OCI-LY3 (cell line): ENCODE results near the gene MTFR1L.

Experiments
- H2AFZ ChIP-seq: fragments of 200-600, 300-600 bp; shearing (Covaris generic); 2 replicates; pipeline ENCODE4 v1.6.0; 2014; ENCODE audit warnings: antibody characterized with exemption, low read depth, low read length
- H3K27ac ChIP-seq: fragments of 200-600, 300-600 bp; sonication (generic); 2 replicates; pipeline ENCODE4 v1.5.1; 2014; ENCODE audit warnings: mild to moderate bottlenecking, low read length, moderate library complexity, mixed read lengths
- H3K27me3 ChIP-seq: fragments of 200-600, 300-600 bp; sonication (generic); 2 replicates; pipeline ENCODE4 v1.6.1; 2014; ENCODE audit warnings: low read depth, low read length, mixed read lengths
- H3K36me3 ChIP-seq: fragments of 200-600, 300-600 bp; sonication (generic); replicated peaks from 2 replicates; pipeline ENCODE3; 2014; ENCODE audit warnings: low read depth, low read length, mixed read lengths
- H3K4me1 ChIP-seq: fragments of 300-600, 200-600 bp; sonication (generic); 2 replicates; pipeline ENCODE4 v1.6.1; 2014; ENCODE audit warnings: low read length, mixed read lengths
- H3K4me2 ChIP-seq: fragments of 200-600, 300-600 bp; sonication (generic); 2 replicates; pipeline ENCODE4 v1.6.1; 2014; ENCODE audit warnings: low read length, mixed read lengths
- H3K4me3 ChIP-seq: fragments of 300-600, 200-600 bp; sonication (generic); 2 replicates; pipeline ENCODE4 v1.5.1; 2014; ENCODE audit warnings: antibody characterized with exemption, mild to moderate bottlenecking, low read length, moderate library complexity
- H3K79me2 ChIP-seq: fragments of 300-600, 200-600 bp; shearing (Covaris generic); 2 replicates; pipeline ENCODE4 v1.6.1; 2014; ENCODE audit warnings: mild to moderate bottlenecking, low read length, mixed read lengths
- H3K9ac ChIP-seq: fragments of 300-600, 200-600 bp; shearing (Covaris generic); 2 replicates; pipeline ENCODE4 v1.6.0; 2014; ENCODE audit warnings: mild to moderate bottlenecking, low read length, moderate library complexity
- H3K9me3 ChIP-seq: fragments of 200-600, 300-600 bp; shearing (Covaris generic); 2 replicates; pipeline ENCODE4 v1.6.1; 2014; ENCODE audit warnings: low read length, mixed read lengths; ENCODE audit not compliant: insufficient read depth
- H4K20me1 ChIP-seq: fragments of 200-600, 300-600 bp; sonication (generic); 2 replicates; pipeline ENCODE4 v1.6.1; 2016; ENCODE audit warnings: low read length, mixed read lengths; ENCODE audit not compliant: insufficient read depth
- EZH2phosphoT487 ChIP-seq: fragments of 200-600 bp; shearing (Covaris generic); IDR thresholded peaks from 2 replicates; pipeline ENCODE4 v1.6.1; 2018; ENCODE audit warnings: antibody characterized with exemption, mixed run types, low read depth
- TF ChIP-seq, protein P1 (sequence below): fragments of 200-600, 300-600 bp; sonication (generic); IDR thresholded peaks from 2 replicates; pipeline ENCODE4 v1.5.1; 2014; ENCODE audit warnings: antibody characterized with exemption, low read length, low read depth

MTFR1L gene

DNA sequence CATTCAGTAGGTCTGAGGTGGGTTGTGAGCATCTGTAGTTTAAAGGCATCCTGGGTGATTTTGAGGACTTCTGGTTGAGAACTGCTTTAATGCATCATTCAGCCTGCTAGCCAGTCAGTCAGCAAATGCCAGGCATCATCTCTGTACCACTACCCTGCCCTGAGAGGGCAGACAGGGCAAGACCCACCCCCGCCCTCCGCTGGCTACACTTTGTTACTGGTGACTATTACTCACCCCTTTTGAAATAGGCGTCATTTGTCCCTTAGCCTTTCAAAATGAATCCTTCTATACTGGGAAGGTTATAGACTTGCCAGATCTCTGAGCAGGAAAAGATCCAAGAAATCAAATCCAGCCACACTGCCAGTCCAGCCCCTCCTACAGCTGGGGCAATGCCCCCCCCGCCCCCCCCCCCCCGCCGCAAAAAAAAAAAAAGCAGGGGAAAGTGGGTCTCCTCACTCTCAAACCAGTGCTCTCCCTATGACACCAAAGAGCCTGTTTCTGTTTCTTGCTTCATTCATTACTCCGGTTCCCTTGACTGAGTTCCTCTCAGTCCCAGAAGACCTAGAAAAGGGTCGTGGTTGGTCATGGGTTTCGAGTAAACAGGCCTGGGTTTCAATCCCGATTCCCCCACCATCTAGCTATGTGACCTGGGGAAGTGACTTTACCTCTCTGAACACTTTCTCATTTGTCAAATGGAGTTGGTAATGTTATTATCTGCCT is 15.3 kb upstream of the MTFR1L start:
- H3K4me3 ChIP-seq, result no peak overlapping the region
- H4K20me1 ChIP-seq, result no peaks in the 10 kb centered on the region
- no peak overlapping the region for H3K9ac ChIP-seq
- H3K9me3 ChIP-seq, result no peaks in the 10 kb centered on the region
- TF ChIP-seq EZH2phosphoT487, result no peak
- TF ChIP-seq, protein P1, sequence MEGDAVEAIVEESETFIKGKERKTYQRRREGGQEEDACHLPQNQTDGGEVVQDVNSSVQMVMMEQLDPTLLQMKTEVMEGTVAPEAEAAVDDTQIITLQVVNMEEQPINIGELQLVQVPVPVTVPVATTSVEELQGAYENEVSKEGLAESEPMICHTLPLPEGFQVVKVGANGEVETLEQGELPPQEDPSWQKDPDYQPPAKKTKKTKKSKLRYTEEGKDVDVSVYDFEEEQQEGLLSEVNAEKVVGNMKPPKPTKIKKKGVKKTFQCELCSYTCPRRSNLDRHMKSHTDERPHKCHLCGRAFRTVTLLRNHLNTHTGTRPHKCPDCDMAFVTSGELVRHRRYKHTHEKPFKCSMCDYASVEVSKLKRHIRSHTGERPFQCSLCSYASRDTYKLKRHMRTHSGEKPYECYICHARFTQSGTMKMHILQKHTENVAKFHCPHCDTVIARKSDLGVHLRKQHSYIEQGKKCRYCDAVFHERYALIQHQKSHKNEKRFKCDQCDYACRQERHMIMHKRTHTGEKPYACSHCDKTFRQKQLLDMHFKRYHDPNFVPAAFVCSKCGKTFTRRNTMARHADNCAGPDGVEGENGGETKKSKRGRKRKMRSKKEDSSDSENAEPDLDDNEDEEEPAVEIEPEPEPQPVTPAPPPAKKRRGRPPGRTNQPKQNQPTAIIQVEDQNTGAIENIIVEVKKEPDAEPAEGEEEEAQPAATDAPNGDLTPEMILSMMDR, result no peak
- peaks cover 27% of the 10 kb centered on the region for H3K4me1 ChIP-seq
- H2AFZ ChIP-seq, result no peak overlapping the region
- no peak overlapping the region for H3K4me2 ChIP-seq
- H3K79me2 ChIP-seq, result no peaks in the 10 kb centered on the region
- no peak overlapping the region for H3K27ac ChIP-seq
- no peaks in the 10 kb centered on the region for H3K36me3 ChIP-seq
- no peaks in the 10 kb centered on the region for H3K27me3 ChIP-seq

DNA sequence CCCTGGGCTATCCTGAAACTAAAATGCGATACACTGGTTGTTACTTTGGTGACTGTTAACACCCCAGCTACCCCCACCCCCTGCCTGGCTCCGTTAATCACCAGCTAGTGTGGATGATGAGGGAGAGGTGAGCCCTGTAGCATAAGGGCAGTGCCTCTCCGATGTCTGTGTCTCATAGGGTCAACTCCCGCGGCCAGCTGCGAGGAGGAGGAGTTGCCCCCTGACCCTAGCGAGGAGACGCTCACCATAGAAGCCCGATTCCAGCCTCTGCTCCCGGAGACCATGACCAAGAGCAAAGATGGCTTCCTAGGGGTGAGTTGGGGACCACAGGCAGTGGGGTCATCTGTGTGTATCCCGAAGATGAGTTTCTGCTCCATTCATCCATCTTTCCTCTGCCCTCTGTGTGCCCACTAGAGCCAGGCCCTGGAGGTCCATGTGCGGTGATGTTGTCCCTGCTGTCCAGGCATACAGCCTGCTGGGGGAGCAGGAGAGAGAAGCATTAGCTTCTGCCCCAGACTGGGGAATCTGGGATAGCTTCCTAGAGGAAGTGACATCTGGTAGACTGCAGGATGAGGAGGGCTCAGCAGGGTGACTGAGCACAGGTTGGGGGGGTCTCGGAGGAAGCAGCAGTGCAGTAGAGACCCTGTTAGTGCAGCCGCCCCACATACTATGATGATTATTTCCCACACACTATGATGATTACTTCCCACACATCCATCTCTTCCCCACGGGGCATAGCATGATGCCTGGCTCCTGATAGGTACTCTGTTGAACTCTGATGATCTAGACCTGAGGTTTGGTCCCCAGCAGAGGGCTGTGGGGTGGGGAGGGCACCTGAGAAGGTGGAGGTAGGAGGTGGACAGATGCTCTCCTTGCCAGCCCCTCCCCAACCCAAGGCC is 14.5 kb upstream of the MTFR1L start:
- no peak overlapping the region for H3K9ac ChIP-seq
- H3K9me3 ChIP-seq, result no peaks in the 10 kb centered on the region
- no peaks in the 10 kb centered on the region for H4K20me1 ChIP-seq
- H3K27ac ChIP-seq, result no peak overlapping the region
- H2AFZ ChIP-seq, result no peak overlapping the region
- peaks cover 33% of the 10 kb centered on the region for H3K4me1 ChIP-seq
- no peaks in the 10 kb centered on the region for H3K27me3 ChIP-seq
- no peak overlapping the region for H3K4me3 ChIP-seq
- H3K4me2 ChIP-seq, result no peak overlapping the region
- H3K79me2 ChIP-seq, result no peaks in the 10 kb centered on the region
- no peaks in the 10 kb centered on the region for H3K36me3 ChIP-seq
- TF ChIP-seq, protein P1, result no peak

DNA sequence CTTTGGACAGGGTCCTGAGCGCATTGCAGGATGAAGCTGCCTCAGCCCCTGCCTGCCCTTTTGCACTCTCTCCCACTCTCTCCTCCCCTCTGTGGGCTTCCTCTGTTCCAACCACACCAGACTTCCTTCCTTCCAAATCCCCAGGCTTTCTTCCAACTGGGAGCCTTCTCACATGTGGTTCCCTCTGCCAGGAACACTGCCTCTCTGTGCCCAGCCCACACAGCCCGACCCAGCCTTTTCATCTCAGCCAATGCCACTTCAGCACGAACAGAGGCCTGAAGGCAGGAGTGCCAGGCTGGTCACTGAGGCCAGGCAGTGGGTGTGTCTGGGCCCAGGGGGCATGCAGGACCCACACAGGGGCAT is 13.9 kb upstream of the MTFR1L start:
- Histone ChIP-seq H3K36me3 (no peaks in the 10 kb centered on the region), H3K79me2 (no peaks in the 10 kb centered on the region), H3K4me2 (no peak overlapping the region), H3K4me3 (no peak overlapping the region), H3K9ac (no peak overlapping the region), H2AFZ (no peak overlapping the region), H3K27me3 (no peaks in the 10 kb centered on the region), H4K20me1 (no peaks in the 10 kb centered on the region), H3K27ac (no peak overlapping the region), H3K9me3 (no peaks in the 10 kb centered on the region), H3K4me1 (peaks cover 30% of the 10 kb centered on the region)
- TF ChIP-seq, protein P1, result no peak
- TF ChIP-seq EZH2phosphoT487, result no peak

DNA sequence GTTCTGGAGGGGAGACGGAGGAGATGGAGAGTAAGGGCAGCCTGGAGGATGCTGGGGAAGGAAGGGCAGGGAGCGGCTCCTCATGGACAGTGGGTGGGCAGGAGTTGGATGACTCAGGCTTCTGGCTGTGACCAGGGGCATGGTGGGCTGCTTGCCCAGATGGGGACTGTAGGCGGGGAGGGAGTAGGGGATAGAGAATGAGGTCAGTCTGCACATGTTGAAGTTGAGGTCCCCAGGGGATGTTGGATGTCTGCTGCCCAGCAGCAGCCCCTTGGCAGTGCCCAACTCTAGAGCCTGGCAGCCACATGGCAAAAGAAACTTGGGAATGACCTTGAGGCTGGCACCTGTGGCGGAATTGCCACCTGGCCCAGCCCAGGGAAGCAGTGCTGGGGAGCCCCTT is 13.3 kb upstream of the MTFR1L start:
- H3K4me1 ChIP-seq, result peaks cover 29% of the 10 kb centered on the region

More for the DNA sequence above, 13.3 kb upstream of the MTFR1L start:
- Histone ChIP-seq H3K79me2 (no peaks in the 10 kb centered on the region), H3K27ac (no peak overlapping the region), H3K4me2 (no peak overlapping the region), H2AFZ (no peak overlapping the region), H3K9me3 (no peaks in the 10 kb centered on the region), H3K4me3 (no peak overlapping the region), H3K9ac (no peak overlapping the region), H3K36me3 (no peaks in the 10 kb centered on the region), H4K20me1 (no peaks in the 10 kb centered on the region), H3K27me3 (no peaks in the 10 kb centered on the region)
- TF ChIP-seq, protein P1, result no peak
